ENCODE results near the gene MEX3B.
A peak's percentile ranks its signal among the peaks of the same experiment; 100 is the strongest.
"Not testable (repeated sequence)": the region's sequence is repeated elsewhere in the genome, so short reads cannot be mapped to it uniquely, and the experiment has no call there.

The MEX3B gene

DNA sequence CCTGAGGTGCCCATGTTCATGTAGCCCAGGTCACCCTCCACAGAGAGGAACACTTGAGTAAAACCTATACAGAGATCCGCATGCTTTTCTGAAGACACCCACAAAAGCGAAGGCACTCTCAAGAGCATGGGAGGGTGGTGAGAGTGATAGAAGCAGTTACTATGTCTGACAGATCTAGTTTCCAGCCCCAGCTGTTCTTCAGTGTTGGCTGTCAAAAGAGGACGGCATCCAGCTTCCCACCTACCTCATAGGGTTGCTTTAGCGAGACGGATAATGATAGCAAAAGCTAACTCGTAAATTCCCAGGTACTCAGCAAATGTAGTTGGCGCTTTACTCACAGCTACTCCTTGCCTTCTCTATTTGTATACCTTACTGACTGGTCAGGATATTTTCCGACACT, 3.0 kb upstream of the MEX3B start:
- DNase-seq (ENCODE audit: low spot score): no peak

- DNase-seq (ENCODE audit: low spot score): peak; percentile 62
Observed at GRCh38 chr15:82047453-82048400, 1.9 kb upstream of the MEX3B start.

DNA sequence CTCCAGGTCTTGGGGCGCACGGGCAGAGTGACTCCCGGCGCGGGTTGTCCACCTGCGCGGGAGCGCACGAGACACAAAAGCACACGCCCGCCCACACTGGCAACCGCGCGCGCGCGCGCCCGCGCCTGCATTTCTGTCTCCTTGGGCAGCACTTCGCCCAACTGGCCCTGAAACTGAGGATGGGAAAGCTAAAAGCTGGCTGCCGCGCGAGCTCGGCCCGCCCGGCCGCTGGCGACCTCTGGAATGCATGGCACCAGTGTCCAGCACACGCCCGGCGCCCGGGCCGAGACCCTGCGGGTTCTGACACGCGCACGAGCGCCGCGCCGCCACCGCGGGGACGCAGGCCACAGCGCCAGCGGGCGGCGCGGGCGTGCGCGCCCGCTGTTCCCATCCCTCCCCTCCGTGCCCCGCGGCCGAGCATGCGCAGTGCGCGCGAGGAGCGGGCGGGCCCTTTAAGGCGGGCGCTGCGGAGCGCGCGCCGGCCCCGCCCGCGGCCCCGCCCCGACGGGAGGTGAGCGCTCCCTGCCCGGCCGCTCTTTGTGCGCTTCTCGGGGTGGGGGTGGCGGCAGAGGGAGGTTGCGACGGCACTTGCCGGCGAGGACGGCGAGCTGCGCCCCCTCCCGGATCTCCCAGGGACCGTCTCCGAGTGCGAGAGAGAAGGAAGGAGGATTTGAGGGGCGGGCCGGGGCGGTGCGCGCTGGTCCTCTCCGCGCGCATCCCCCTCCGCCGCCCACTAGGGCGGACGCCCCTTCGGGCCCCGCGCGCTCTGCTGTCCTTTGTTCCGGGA, 1.0 kb upstream of the MEX3B start:
- peak; percentile 92 for DNase-seq (ENCODE audit: low spot score)

- peak; percentile 64 for DNase-seq (ENCODE audit: low spot score)
Observed at GRCh38 chr15:82045179-82045891, 483 bp downstream of the MEX3B start.

DNA sequence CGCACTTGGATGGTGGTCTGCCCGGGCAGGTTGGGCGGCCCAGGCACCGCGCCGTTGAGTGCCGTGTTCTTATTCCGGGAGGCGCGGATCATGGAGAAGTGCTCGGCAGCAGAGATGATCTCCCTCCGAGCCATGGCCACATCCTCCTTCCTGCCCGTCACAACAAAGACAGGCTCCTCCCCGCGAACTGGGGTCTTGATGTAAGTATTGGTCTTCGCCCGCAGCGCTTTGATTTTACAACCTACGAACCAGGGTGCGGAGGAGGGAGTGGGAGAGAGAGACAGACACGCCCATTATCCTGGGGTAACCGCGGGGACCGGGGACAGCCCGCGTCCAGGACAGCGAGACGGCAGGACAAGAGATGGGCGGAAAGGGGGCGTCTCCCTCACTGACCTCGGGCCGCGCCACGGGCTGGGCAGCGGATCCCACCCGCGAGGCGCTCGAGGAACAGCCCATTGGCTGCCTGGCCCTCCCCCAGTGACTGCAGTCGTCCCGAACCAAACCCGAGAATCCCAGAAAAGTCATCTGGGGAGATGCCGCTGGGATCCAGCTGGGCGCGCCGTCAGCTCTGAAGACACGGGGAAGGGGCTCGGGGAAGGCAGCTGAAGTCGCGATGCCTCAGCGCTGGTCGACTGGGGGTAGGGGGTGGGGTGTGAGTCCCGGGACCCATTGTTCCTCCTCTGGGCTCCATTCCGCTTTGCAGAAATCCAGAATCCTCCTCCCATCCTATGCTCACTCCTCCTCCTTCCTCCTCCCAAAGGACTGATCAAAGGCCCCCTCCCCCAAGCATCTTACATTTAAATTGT, 1.2 kb downstream of the MEX3B start:
- DNase-seq (ENCODE audit: low spot score): peak; percentile 28

- DNase-seq (ENCODE audit: low spot score): no peak
Observed at GRCh38 chr15:82043796-82044372, 1.9 kb downstream of the MEX3B start.

GRCh38 chr15:82043130-82043673, 2.6 kb downstream of the MEX3B start:
- DNase-seq (ENCODE audit: low spot score): no peak

GRCh38 chr15:82040862-82041261, 5.0 kb downstream of the MEX3B start:
- no peak for DNase-seq (ENCODE audit: low spot score)

DNA sequence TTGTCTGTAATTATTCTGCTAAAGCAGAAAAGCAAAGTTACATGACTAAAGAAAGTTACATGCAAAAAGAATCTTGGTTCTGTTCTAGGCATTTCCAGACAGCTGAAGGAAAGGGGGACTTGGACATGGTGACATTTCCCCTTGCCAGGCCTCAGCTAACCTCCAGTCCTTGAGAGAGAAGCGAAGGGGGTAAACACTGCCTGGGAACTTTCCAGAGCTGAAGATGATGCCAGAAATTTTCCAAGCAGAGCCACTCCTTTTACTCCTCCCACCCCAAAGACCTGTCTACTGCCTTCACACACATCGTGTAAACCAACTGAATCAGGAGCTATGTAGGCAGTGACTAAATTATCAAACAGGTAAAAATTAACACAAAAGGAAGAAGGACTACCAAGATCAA, 5.4 kb downstream of the MEX3B start:
- no peak for DNase-seq (ENCODE audit: low spot score)

GRCh38 chr15:82039871-82040270, 5.9 kb downstream of the MEX3B start:
- no peak for DNase-seq (ENCODE audit: low spot score)

DNA sequence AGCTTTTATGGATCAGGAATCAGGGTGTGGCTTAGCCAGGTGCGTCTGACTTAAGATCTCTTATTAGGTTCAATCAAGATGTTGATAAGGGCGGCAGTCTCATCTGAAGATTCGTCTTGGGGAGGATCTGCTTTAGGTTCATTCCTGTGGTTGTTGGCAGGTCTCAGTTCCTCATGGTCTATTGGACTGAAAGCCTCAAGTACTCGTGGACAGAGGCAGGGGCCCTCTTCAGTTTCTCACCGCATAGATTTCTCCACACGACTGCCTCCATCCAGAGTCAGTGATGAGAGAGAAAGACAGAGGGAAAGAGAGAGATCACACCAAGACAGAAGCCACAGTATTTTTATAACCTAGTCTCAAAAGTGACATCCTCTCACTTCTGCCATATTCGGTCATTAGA, 9.4 kb downstream of the MEX3B start:
- no peak for DNase-seq (ENCODE audit: low spot score)

DNA sequence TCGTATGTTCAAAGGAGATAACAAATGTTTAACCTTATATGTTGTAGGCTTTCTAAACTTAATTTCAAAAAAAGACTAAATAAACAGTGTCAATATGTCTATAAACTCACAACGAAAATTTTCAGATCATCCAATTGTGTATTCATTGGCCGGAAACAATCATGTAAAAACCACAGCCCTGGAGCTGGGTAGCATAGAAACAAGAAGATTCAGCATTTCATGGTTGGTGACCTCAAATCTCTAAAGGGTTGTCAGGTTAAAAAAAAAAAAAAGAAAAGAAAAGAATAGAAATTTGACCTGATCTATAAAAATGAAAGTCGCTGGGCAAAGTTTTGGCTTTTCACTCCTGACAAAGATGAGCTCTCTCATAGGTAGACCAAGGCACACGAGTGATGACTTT, 13.9 kb downstream of the MEX3B start:
- DNase-seq (ENCODE audit: low spot score): no peak

GRCh38 chr15:82030176-82030575, 15.6 kb downstream of the MEX3B start:
- DNase-seq (ENCODE audit: low spot score): no peak

DNA sequence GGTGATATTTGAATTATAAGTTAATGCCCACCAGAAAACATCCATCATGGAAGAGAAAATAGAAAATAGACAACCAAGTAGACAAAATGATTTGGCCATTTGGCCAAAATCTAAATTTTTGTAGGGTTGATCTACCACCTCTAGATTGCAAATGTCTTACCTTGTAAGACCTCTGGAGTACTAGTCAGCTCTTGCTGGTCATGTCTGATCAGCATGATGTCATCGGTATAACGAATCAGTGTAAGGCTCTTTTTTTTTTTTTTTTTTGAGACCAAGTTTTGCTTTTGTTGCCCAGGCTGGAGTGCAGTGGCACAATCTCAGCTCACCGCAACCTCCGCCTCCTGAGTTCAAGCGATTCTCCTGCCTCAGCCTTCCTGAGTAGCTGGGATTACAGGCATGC, 17.7 kb downstream of the MEX3B start:
- not testable (repeated sequence) for DNase-seq (ENCODE audit: low spot score)

DNA sequence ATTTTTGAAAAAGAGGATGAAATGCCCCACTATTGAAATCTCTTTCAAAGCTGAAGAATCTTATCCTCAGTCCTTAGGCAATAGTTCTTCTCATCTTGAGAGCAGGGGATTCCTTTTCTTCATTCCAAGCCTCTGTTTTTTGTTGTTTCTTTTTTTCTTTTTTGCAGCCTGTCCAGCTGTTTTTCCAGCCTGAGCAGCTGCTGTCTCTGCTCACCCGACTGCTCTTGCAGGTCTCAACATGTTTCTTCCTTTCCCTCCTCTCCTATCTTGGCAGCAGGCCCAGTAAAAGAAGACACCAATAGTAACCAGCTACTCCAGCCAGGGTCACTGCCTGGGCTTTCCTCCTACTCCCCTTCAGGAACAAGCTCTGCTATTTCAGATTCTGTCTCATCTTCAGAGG, 23.8 kb downstream of the MEX3B start:
- no peak for DNase-seq (ENCODE audit: low spot score)

- no peak for DNase-seq (ENCODE audit: low spot score)
Observed at GRCh38 chr15:82020625-82021394, 25.0 kb downstream of the MEX3B start.

DNA sequence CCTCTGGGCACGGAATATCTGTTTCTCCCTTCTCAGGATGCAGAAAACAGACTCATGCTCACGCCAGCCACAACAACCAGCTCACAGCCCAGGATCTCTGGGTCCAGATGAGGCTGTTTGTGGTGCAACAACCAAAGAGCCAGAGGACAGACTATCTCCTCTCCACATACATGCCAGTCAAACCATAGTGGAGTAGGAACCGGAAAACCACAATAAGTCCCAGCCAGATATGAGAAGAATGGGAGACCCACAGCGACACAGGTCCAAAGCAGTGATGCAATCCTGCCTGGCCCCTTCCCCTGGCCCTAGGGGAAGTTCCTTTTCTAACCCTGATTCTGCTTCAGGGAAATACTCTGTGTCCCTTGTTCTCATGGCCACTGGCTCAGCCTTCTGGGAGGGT, 27.6 kb downstream of the MEX3B start:
- DNase-seq (ENCODE audit: low spot score): no peak

DNA sequence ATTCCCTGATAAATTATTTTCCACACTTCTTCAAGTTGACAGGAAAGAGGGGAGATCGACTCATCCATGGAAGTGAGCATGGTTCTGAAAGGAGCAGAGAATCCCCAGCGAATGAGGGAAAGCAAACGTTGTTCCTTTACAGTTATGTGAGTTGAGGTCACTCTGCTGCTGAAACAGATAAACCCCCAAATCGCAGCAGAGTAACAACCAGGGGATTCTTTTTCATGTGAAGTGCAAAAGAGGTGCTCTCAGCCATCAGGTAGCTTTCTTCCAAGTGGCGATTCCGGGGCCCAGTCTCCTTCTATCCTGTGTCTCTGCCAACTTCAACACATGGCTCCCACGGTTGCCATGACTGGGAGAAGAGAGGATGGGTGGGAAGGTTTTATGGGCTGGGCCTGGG, 28.2 kb downstream of the MEX3B start:
- no peak for DNase-seq (ENCODE audit: low spot score)

GRCh38 chr15:82014989-82015388, 30.8 kb downstream of the MEX3B start:
- DNase-seq (ENCODE audit: low spot score): no peak

GRCh38 chr15:82012908-82013307, 32.9 kb downstream of the MEX3B start:
- DNase-seq (ENCODE audit: low spot score): no peak
